Testis (tissue), 3 donors: ENCODE data around the gene PITX2. TPM values are rescaled to one million over a fixed set of nuclear protein-coding genes. Genes with fewer than 3 reads are reported as not detected.

Experiments
- DNase-seq: peaks from one replicate; pipeline ENCODE4 v3.0.0-alpha.2; 2019
- H3K27ac ChIP-seq, 2 donors: fragments of 200-600 bp; sonication (generic); one replicate each; pipeline ENCODE4 v1.5.1; 2019
- H3K27me3 ChIP-seq: fragments of 200-600 bp; sonication (generic); one replicate; pipeline ENCODE4 v1.5.1; 2019
- H3K36me3 ChIP-seq: fragments of 200-600 bp; sonication (generic); one replicate; pipeline ENCODE4 v1.5.1; 2017; ENCODE audit warnings: low read depth; ENCODE audit errors: missing control alignments
- H3K4me1 ChIP-seq: fragments of 200-600 bp; sonication (generic); one replicate; pipeline ENCODE4 v1.5.1; 2019
- H3K4me3 ChIP-seq, 2 donors: fragments of 200-600 bp; sonication (generic); one replicate each; pipeline ENCODE4 v1.5.1; 2017 to 2019
- H3K9me3 ChIP-seq: fragments of 200-600 bp; sonication (generic); one replicate; pipeline ENCODE4 v1.5.1; 2017
- POLR2A ChIP-seq: fragments of 450-650 bp; IDR thresholded peaks from one replicate; pipeline ENCODE4 v1.6.1; 2017; ENCODE audit warnings: antibody characterized with exemption, mild to moderate bottlenecking, moderate library complexity
- WGBS, 2 donors: methylation state at CpG; one replicate each; pipeline ENCODE4 v1.1.5; 2018; 5-methylcytosine and 5-hydroxymethylcytosine counted together
- intact Hi-C: fragments of 100-400 bp; cut with DNase I; formaldehyde crosslinking; loops from one replicate; pipeline ENCODE4 v1.15.1; 2023; ENCODE audit warnings: low total_unique reads
- polyA plus RNA-seq: library from polyadenylated mRNA; stranded (reverse); fragments of 350-450 nt; fragmentation: Illumina TruSeq; extraction: RNeasy Lipid Tissue Mini Kit (QIAGEN cat#74804); gene quantifications from one replicate; pipeline ENCODE4 v1.2.3, GENCODE V29; 2014; ENCODE audit warnings: low read depth, low replicate concordance; ENCODE audit not compliant: insufficient read depth
- total RNA-seq, 2 donors: library from RNA; depleted of rRNA; stranded (reverse); fragments of >200 nt; gene quantifications; one replicate each; pipeline ENCODE4 v1.2.3, GENCODE V29; 2016
- TF ChIP-seq, protein P1 (sequence below), 3 experiments: fragments of 450-650 bp in 2 of 3; fragments of 200-600 bp in 1 of 3; sonication (generic) in 1 of 3; IDR thresholded peaks; one replicate each; pipeline ENCODE4 v1.5.1; 2016 to 2019; ENCODE audit warnings: antibody characterized with exemption in 3 of 3, mild to moderate bottlenecking in 2 of 3, moderate library complexity in 1 of 3

Gene PITX2
- total and polyA plus RNA-seq, 3 donors from 2014 or later, result 0.93 to 2.6 (median 2.3) TPM

DNA sequence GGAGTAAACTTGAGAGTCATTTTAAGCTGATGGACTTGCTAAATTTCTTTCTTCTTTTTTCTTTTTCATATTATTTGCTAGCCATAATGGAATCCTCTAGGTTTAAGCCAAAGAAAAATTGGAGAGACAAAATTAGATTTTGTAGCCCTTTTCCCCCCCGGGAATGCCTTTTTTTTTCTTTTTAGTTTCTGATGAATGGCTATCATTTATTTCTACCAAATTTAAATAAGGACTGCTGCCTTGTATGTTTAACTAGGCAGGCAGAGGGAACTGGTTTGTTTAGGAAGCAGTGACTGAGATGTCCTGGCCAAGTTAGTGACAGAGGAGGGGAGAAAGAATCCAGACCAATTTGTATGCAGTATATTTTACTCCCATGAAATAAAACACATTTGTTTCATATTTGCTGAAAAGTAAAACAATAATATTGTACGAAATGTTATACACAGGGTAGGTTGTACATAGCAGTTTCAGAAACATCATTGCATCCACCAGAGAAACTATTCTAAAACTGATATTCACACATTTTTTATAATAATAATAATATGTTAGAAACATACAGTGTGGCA, 5.7 kb downstream of the PITX2 start:
- no peak overlapping the region for H3K27ac ChIP-seq
- 28 to 37% methylated on average over 2 of the region's 2 CpGs for WGBS, 2 donors
- intact Hi-C loops, result no loop called here

DNA sequence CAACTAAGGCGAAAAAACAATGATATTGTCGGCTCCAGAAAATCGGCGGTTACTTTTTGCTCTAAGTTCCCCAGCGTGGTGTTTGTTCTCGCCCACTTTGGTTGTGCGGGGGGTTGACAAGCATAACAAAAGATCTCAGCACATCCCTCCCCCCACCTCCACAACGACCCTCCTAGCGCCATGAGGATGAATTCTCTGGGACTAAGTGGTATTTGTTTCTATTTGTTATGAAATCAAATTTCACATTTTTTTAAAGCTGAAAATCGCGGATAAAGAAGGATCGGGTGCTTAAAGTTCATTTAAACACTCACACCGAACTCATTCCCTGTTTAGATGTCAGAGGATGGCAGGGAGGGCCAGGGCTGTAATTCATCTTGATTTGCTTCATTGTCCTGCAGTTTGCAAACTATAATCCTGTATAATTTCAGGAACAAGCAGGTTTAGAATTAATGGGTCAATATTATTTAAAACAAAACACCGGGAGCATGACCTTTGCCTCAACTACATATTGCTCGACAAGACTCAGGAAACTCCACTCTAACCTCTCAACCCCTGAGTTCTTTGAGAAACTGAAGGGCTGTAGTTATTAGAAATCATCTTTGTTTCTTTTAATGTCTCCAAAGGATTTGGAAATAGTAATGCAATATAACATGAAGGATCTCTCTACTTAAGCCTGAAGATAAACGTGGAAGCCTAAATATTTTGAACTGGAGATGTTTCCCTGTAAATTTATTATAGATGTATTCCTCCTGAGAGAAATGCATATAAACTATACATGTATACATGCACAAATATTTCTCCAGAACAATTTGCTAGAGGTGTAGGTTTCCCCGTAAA, 6.4 kb downstream of the PITX2 start:
- H3K27ac ChIP-seq, result no peak overlapping the region
- no peaks in the 10 kb centered on the region for H3K9me3 ChIP-seq
- no peak for DNase-seq
- no peak for TF ChIP-seq POLR2A
- H3K4me3 ChIP-seq, result no peak overlapping the region
- no peaks in the 10 kb centered on the region for H3K36me3 ChIP-seq
- intact Hi-C loops, result no loop called here
- no peaks in the 10 kb centered on the region for H3K27me3 ChIP-seq
- 11 to 15% methylated on average over 17 of the region's 17 CpGs for WGBS, 2 donors
- no peaks in the 10 kb centered on the region for H3K4me1 ChIP-seq

More for the DNA sequence above, 5.7 kb downstream of the PITX2 start:
- peaks cover 2% of the 10 kb centered on the region for H3K4me1 ChIP-seq
- no peaks in the 10 kb centered on the region for H3K9me3 ChIP-seq
- TF ChIP-seq, protein P1, sequence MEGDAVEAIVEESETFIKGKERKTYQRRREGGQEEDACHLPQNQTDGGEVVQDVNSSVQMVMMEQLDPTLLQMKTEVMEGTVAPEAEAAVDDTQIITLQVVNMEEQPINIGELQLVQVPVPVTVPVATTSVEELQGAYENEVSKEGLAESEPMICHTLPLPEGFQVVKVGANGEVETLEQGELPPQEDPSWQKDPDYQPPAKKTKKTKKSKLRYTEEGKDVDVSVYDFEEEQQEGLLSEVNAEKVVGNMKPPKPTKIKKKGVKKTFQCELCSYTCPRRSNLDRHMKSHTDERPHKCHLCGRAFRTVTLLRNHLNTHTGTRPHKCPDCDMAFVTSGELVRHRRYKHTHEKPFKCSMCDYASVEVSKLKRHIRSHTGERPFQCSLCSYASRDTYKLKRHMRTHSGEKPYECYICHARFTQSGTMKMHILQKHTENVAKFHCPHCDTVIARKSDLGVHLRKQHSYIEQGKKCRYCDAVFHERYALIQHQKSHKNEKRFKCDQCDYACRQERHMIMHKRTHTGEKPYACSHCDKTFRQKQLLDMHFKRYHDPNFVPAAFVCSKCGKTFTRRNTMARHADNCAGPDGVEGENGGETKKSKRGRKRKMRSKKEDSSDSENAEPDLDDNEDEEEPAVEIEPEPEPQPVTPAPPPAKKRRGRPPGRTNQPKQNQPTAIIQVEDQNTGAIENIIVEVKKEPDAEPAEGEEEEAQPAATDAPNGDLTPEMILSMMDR (IDR thresholded peaks at IDR 0.05), result no peak
- no peak for TF ChIP-seq POLR2A
- no peak overlapping the region for H3K4me3 ChIP-seq
- no peaks in the 10 kb centered on the region for H3K36me3 ChIP-seq
- H3K27me3 ChIP-seq, result no peaks in the 10 kb centered on the region
- no peak for DNase-seq

DNA sequence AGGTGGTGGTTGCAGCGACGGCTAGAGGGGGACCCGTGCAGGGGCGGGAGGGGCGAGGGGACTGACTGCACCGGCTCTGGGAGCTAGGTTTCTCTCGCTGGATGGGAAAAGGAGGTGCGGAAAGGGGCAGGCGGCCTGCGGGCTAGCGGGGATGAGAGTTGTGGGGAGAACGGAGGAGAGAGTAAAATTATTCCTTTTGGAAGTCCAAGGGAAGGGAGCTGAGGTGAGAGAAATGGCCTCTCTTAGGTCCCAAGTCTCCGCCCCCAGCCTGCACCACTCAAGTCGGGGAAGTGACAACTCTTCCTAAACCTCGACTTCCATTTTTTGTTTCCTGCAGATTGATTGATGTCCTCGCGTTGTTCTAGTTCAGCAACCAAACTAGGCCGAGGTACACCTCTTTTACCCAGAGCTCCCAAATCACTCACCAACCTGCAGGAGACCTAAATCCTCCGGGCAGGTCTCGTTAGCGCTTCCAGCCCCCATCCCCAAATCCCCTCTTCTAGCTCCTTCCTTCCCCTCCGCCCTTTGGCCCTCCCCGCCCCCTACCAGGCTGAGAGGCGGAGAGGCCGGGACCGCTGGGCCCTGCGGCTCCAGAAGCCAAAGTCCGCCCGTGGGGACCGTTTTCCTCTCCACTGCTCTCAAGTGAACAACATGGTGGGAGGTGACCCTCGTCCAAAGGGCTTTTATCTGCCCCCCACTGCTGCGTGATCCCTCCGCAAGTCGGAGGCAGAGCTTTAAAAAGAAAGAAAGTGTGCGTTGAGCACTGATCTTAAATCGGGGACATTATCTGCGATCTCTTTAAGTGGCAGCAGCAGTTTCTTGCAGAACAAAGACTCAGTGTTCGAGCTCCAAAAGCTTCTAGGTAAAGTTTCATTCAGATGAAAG, 7.3 kb downstream of the PITX2 start:
- H3K9me3 ChIP-seq, result no peaks in the 10 kb centered on the region
- 9 to 10% methylated on average over 32 to 38 of the region's 38 CpGs for WGBS, 2 donors
- H3K27me3 ChIP-seq, result no peaks in the 10 kb centered on the region
- no peak overlapping the region for H3K27ac ChIP-seq
- DNase-seq, result no peak
- intact Hi-C loops, result no loop called here
- no peaks in the 10 kb centered on the region for H3K36me3 ChIP-seq
- no peak overlapping the region for H3K4me3 ChIP-seq
- H3K4me1 ChIP-seq, result no peaks in the 10 kb centered on the region
- TF ChIP-seq, protein P1 (IDR thresholded peaks at IDR 0.05), result no peak
- no peak for TF ChIP-seq POLR2A

DNA sequence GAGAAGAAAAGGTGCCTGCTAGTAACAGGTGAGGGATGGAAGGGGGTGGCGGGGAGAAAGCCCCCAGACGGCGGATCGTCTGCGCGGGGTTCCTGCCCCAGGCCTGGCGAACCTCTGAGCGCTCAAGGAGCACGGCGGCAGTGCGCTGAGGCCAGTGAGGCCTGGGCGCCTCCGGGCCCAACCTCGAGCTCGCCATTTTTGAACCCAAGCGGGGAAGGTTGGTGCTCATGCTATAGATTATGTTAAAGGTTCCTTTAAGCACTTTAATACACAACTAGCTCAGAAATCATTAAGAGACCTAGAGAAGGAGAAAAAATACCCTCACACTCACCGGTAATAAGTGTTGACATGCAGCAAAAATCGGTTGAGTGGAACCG, 7.9 kb downstream of the PITX2 start:
- Histone ChIP-seq H3K4me3 (no peak overlapping the region), H3K27me3 (no peaks in the 10 kb centered on the region), H3K36me3 (no peaks in the 10 kb centered on the region), H3K4me1 (no peaks in the 10 kb centered on the region), H3K9me3 (no peaks in the 10 kb centered on the region), H3K27ac (no peak overlapping the region)
- TF ChIP-seq, protein P1 (IDR thresholded peaks at IDR 0.05), result no peak
- no peak for TF ChIP-seq POLR2A
- no peak for DNase-seq
- WGBS, 2 donors, result 6 to 9% methylated on average over 18 to 19 of the region's 19 CpGs
- intact Hi-C loops, result no loop called here
